Left renal pelvis (tissue), 4 donors: ENCODE measurements around the gene PLXNA2. TPM values are rescaled to one million over a fixed set of nuclear protein-coding genes. Genes with fewer than 3 reads are reported as not detected.

ENCODE experiments used
- DNase-seq, 4 donors: peaks; one replicate each; pipeline ENCODE4 v3.0.0-alpha.2; 2013; ENCODE audit warnings: low read depth in 4 of 4, low spot score in 3 of 4
- polyA plus RNA-seq, 4 donors: library from polyadenylated mRNA; unstranded; fragments of 120-200 nt; gene quantifications; one replicate each; pipeline ENCODE4 v1.2.1, GENCODE V29; 2013; ENCODE audit not compliant: insufficient read length in 4 of 4

The PLXNA2 gene
- polyA plus RNA-seq, 4 donors: 6.4 to 18.4 (median 13.7) TPM

DNA sequence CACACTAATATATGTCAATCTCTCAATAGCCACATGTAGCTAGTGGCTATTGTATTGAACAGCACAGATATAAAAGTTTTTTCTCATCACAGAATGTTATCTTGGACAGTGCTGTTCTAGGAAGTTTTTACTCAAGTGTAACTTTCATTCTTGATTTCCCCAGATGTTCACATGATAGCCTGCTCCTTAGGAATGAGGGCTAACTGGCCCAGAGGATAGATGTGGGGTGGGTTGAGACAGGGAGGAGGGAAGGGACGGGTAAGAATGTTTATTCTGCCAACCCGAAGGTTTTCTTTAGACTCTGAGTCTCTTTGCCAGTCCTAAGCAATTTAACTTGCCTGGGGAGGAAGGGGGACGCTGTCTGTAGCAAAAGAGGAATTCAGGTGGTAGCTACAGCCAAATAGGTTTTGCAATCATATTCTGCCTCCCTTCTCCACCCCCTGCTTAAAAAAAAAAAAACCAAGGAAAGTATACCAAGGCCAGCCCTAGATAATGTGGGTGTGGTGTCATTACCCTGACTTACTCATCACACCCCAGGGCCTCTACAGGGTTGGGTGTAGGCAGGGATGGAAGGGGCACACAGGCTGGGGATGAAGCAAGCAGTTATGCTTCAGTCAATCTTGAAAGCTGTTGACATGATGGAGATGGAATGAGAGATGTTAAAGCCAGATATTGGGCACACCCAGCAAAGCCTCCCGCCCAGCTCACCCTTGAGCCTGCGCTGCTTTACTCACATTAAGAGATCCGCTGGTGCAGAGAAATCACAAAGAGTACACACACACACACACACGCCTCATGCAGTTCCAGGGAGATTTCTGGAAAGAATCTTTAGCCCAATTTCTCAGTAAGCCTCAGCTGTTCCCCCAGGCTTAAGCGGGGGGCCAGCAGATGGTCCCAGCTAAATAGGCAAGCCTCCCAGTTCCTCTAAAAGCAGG lies 59.9 kb downstream of the PLXNA2 start:
- DNase-seq: no peak

DNA sequence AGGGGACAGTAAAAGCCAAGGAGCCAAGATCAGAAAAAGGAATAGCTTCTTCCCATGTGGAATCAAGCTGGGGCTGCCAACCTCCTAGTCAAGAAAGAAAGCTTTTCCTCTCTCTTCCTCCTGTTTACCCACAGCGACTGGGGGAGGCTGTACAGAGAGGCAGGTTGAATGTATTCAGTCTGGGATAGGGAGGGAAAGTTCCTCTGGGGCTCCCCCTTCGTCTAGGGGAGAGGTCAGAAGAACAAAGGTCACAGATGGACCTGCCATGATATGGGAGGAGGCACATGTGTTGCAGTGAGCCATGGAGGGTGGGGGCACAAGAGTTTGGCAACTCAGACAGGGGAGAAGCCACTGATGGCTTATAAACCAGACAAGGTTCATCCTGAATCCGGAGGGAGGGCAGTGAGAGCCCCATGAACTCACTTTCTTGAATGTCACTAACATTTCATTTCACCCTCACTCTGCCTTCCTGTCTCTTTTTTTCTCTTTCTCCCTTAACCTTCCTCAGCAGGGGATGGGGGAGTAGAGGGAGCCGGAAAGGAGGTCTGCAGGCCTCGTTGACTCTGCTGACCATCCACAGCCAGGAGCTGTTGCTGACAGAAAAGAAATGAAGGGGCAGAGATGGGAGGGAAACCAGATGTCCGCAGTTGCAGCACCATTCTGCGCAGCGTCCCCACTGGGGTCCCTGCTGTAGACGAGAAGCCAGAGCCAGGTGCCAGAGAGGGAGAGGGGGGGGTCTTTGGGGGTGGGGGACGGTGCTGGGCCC lies 61.1 kb downstream of the PLXNA2 start:
- no peak for DNase-seq

DNA sequence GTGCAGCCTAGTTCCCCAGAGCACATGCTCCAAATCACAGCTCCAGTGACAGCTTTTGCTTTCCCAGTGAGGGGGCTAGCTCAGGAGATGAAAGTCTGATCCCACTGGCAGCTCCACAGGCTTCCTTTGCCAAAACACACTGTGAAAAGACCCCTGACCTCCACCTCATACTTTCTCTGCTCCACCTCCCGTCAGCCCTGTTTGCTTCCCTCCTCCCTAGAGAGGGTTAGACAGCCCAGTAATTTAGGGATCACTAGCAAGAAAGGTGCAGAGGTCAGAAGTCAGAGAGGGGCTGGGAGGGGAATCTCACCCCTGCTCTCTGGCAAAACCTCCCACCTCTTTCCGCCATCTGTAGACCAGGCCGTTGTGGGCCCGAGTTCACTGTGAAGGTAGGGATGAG lies 62.8 kb downstream of the PLXNA2 start:
- DNase-seq: no peak

DNA sequence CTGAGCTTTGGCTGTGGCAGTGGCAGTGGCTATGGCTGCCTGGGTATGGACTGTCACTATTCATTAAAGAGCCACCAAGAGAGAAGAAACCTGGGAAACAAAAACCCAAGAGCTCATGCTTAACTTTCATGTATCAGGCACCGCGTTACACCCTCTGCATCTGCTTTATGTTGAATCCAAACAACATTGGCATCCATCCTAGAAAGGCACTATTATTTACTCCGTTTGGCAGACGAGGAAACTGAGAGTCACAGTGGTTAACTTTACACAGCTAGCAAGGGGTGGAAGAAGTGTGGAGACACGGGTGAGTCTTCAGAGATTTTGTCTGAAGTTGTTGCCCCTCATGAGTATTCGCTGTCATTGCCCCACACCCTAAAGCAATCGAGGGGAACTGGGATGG lies 63.8 kb downstream of the PLXNA2 start:
- DNase-seq: no peak

DNA sequence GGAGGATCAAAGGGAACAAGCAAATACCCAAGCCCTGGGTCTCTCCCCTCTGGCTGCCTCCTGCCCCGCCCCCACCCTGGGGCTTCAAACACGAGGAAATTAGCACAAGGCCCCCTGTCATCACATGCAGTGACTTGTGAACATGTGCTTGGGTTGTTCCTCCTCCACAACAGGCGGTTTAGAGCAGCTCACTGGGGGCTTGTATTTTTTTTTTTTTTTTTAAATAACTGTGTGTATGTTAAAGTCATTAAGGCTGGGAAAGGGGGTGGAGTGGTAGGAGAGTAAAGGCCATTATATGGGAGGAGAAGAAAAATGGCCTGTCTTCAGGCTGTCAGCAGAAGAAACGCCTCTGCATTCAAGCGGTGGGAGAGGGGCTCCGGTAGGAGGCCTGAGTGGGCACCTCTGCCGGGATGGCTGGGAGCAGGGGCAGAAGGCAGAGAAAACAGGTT lies 64.2 kb downstream of the PLXNA2 start:
- no peak for DNase-seq

DNA sequence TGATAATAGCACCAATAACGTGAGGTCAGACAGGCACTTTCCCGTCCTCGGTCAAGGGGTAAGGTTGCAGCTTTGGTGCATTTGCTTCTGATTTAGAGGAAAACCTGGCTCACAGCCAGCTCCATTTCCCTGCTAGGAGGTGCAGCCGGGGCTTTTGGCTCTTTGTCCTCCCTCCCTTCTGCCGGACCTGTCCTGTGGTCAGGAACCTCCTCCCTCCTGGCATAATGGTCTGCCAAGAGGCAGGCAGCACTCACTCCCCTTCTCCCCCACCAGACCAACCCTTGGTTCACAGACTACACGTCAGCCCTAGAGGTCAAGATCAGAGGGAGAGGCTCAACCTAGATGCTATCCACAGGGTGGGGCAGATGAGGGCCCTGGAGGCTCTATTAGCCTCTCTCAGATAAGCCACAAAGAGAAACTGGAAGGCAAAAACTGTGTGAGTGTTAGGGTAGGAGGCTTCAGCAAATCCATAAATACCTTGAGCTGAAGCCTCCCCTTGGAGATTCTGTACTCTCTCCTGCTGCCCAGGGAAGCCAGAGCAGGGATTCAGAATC lies 64.8 kb downstream of the PLXNA2 start:
- DNase-seq: no peak

DNA sequence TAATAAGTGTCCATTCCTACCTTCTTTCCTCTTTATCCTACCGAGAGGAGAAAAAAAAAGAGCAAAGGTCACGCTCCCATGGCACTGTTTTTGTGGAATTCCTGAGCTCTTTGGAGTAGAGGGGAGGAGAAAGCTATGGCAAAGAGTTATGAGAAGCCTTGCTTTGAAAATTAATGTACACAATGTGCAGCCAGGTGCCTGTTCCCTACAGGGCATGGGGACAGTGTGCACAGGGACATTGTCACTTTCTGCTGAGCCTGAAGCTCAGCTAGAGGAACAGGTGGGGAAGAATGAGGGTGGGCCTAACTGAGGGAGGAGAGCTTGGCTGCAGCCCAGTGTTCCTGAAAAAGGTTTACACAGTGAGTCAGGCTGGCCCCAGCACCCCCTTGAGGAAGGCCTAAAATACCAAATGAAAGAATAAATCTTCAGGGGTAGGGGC lies 66.1 kb downstream of the PLXNA2 start:
- no peak for DNase-seq

DNA sequence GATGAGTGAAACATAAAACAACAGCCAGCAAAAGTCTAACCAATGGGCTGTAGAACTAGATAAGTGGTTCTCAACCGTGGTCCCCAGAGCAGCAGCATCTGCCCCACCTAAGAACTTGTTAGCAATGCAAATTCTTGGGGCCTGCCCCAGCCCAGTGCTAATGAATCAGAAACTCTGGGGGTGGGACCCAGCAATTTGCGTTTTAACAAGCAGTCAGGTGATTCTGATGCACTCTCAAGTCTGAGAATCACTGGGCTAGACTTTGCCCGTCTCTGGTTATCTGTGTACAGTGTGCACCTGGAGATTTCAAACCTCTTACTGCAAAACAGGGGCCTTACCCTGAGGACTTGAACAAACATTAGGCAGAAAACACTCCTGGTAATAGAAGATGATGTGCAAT lies 66.5 kb downstream of the PLXNA2 start:
- no peak for DNase-seq

DNA sequence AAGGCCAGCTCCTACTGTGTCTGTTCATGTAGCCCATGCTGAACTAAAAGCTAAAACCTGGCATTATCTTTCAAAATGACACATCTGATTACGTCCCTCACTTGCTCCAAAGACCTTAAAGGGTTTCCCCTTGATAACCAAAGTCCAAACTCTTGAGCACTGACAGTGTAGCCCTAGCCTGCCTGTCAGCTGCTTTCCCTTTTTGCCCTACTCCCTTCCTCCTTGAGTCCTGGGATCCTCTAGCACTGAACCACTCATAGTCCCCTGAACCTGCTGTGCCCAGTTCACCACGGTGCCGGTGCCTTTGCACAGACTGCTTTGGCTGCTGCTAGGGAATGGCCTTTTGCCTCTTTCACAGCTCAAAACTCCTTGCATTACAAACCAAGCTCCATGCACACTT lies 67.5 kb downstream of the PLXNA2 start:
- DNase-seq: no peak

DNA sequence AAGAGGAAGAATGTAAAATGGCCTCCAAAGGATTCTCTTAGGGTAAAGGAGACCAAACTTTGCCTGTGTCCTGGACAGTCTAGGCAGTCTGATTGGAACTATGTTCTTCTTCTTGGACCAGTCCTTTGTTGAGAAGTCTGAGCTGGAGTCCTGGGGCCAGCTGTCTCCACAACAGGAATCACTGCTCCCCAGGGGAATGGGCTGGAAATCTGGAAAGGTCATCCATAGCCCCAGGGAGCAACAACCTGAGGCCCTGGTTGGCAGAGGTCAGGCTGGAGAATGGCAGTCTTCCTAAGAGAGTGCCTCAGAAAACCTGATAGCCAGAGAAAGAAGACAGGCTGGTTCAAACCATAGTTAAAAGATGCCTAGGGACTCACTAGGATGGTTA lies 68.7 kb downstream of the PLXNA2 start:
- DNase-seq: no peak

DNA sequence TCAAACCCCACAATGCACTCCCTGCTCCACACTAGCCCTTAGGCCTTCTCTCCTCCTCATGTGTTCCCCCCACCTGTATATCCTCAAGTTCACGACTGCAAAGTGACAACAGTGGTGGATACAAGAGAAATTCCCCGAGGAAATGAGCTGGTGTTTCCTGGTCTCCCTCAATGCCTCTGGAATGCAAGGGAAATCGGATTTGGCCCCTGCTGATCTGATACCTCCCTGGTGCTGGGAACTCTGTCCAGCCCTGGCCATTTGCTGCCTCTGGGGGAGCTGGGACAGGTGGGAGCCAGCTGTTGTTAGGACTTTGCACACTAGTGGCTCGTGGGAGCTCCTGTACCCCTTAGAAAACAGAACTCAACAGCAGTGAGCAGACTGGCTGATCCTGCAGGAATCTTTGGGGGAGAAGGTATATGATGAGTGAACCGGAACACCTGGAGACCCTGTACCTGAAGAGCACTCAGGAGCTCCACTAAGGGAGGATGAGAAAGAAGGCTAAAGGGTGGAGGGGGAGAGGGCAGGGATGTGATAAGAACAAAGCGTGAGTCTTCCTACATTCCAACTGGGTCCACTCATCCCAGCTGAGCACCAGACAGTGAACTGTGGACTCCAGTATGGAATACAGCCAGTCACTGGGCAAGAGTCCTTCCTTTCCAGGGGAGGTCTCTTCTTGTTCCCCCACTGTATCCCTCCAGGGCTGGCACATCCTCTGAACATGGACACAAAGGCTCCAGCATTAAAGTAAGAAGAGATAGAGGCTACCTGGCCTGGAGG lies 69.3 kb downstream of the PLXNA2 start:
- DNase-seq: no peak

DNA sequence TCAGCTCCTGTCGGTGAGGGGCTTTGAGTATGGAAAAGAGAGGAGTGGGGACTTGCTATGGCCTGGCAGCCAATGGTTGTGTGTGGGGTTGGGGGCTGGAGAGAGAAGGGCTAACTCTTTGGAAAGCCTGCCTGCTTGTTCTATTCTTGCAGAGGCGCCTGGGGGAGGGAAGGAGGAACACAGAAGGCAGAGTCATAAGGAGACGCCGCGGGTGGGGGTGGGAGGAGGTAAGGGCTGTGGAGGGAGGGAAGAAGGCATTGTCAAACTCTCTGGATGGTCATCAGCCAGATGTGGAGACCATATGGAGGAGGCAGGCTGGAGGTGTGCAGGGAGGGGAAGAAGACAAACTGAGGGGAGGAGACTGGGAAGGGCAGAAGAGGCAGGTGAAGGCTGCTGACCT lies 70.0 kb downstream of the PLXNA2 start:
- no peak for DNase-seq

DNA sequence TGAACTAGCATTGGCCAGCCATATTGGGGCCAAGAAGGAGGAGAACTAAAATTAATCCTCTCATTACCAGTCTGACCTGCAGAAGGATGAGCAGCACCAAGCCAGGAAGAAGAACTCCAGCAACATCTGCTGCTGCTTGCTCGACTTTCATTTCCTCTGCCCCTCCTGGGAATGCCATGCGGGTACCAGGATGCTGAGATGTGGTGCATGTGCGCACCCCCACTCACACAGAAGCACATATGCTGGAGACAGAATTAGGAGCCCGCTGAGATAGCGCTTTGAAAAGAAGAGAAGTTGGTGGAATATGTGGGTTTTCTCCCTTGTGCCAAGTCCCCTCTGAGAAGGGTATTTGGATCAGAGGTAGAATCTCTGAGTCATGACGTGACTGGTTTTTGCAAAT lies 70.4 kb downstream of the PLXNA2 start:
- no peak for DNase-seq

DNA sequence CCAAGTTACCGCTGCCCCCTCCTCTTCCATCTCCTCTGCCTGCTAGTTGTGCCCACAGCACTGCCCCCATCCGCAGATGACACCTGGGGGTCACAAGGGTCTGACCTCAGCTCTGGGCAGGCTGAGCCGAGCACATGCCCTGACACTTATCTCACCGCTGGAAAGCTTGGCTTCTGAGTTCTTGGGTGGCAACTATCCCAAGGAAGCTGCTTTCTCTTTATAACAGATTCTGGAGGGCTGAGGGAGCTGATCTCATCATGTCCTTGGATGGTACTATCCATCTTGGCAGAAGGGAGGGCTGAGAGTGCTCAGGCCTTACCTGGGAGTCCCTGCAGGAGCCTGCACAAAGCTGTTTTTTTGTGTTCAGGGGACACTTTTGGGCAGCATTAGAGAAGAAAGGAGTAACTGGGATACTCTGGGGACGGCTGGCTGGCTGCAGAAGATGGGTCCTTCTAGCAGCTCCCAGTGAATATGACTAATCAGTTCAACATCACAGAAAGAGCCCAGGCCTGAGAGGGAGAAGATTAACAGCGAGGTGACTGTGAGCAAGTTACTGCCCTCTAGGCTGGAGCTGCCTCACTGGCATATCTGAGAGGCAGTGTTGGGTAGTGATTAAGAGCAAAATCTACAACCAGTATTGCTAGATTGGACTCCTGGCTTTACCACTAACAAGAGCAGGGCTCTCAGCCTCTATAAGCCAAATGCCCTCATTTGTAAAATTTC lies 71.6 kb downstream of the PLXNA2 start:
- no peak for DNase-seq

DNA sequence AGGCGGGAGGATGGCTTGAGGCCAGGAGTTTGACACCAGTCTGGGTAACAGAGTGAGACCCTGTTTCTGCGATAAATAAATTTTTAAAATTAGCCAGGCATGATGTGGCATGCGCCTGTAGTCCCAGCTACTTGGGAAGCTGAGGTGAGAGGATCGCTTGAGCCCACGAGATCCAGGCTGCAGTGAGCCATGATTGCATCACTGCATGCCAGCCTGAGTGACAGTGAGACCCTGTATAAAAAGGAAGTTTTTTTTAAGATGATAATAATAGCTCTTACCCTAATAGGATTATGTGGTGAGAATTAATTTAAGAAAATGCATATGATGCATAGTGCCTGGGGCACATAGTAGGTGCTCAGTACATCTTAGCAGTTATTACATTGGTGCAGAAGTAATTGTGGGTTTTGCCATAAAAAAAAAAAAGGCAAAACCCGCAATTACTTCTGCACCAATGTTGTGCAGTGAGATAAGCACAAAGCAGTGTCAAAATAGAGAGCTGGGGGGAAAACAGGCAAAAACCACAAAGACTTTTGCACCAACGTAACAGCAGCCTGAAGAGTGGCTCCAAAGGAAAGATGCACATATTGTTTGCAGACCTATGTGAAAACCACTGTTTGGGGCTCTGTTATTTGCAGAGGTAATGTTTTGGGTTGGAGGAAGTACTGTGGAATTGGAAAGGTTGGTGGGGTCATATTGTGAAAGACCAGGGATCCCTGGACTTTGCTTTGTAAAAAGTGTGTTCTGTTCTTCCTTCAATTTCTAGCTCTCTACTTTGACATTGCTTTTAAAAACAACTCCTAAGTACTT lies 72.4 kb downstream of the PLXNA2 start:
- no peak for DNase-seq

DNA sequence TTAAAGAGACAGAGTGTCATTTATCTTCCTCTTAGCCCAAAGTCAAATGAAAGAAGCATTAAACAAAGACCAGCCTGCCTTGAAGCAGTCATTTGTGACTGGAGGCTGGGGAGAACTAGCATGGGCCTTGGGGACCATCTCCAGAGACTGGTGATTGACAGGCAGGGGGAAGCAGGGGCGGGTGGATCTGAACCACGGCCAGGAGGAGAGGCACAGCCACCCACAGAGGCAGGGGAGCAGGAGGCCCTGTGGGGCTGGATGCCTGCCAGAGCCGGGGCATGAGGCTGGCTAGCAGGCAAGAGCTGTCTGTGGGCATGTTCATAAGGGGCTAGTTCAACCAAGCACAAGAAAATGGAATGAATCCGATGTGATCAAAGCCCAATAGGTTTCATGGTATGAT lies 73.9 kb downstream of the PLXNA2 start:
- no peak for DNase-seq

DNA sequence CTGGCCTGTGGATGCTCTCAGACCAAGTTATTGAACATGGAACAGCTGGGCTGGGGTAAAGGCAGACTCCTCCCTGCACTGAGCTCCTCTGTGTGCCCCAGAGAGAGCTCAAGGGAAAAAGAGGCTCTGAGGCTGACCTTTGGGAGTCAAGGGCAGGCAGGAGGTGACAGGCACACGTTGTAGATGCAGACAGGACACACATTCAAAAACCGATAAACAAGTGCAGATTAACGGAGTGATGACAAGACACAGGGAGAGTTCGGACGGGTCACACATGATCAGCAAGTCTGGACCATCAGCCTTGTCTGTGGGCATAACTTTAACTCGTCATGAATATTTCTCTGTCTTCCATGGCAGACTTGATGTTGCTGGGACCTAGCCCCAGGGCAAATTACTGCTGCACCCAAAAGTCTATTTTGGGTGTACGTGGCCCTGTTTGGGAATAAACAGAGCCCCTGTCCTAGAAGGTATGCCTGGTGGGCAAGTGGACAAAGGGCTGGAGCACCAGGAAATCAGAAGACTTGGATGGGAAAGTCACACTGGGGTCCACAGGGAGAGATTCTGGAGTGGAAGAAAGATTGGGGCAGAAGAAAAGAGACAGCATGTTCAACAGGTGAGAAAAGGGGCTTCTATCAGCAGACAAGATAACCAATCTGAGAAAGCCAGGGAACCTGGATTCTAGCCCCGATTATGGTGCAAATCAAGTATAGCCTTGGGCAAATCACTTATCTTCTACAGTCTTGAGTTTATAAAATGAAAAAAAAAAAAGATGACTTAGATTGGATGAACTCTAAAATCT lies 74.9 kb downstream of the PLXNA2 start:
- DNase-seq: no peak

DNA sequence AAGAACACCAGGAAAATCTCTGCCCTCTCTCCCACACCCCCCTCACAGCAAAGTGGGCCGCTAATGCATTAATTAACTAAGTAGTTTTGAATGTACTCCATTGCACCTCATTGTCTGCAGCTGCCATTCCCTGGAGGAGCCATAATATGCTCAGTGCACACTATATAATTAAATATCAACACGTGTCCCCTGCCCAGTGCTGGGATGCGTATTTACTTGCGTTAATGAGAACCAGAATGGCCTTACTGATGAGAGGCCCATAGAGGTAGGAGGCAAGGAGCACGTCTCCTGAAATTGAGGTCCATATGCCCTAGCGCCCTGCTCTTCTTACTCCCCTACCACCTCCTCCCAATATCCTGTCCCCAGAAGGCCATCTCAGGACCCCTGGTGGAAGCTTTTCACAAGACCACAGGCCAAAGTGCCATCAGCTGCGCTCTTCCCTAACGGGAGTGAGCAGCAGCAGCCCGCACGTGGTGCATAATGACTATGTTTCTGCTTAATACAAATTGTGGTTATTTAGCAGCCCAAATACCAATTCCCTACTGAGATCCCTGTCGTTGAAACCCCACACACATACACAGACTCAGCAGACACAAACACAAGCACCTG lies 76.8 kb downstream of the PLXNA2 start:
- no peak for DNase-seq
